DMS153 treated with DMSO at 0.1 percent for 48 hours (cell line): ENCODE data around the gene IDH3B.

Experiments
- DNase-seq: peaks from one replicate; lab custom pipeline; 2025; ENCODE audit not compliant: unreplicated experiment; lab: John Stamatoyannopoulos, UW

Gene IDH3B

DNA sequence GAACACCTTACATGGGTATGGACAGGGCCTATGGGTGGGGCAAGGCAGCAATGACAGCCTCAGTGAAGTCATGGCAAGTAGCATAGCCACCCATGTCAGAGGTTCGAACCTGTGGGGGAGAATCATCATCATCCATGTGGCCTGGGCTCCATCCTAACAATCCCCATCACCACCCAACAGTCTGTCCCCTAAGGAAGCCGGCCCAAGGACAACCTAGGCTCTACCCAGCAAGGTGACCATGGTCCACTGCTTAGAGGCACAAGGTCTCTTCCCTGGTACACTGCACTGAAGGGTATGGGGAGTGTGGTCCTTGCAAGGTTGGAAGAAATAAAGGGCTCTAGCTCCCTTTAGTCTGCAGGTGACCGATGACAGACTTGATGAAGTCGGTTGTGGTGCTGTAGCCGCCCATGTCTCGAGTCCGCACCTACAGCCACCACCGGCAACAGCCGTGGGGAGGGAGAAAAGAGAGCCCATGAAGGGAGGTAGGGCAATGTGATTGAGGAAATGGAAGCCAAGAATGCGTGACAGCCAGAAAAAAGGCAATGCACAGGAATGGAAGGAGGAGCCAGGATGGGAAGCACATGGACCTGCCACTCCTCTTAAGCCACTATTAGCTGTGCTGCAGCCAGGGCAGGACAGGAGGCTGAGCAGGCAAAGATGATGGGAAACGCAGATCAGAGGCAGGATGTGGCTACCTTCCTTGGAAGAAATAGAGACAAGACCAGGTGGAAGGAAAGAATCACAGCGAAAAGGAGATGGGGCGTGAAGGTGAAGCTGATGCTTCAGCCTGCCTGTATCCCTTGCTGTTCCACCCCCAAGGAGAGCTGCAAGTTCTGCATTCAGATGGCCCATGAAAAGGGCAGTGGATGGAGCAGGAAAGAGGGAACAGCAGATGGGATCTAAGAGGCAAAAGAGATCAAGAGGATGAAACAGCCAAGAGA, 5.3 kb downstream of the IDH3B start:
- no peak for DNase-seq

- no peak for DNase-seq
Observed at GRCh38 chr20:2657674-2658073, 6.3 kb downstream of the IDH3B start.

DNA sequence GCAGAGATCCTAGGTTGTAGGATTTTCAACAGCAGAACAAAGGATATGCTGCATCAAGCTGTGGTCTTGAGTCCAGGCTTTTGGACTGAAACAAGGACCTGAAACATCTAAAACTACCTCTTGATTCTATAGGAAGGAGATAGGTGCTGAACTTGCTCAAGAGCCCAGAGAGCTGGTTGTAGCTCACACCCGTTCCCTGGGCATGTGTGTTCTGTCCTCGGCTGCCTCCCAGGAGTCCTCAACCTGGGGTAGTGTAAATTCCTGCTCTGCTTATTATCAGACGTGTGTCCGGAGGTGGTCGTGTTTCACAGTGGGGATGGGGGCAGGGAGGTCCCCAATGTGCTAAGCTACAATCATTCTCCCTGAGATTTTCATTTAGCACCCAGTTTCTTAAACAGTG, 6.8 kb downstream of the IDH3B start:
- no peak for DNase-seq

GRCh38 chr20:2656471-2657117, 7.4 kb downstream of the IDH3B start:
- DNase-seq, result no peak

- DNase-seq, result no peak
Observed at GRCh38 chr20:2655331-2656116, 8.5 kb downstream of the IDH3B start.

DNA sequence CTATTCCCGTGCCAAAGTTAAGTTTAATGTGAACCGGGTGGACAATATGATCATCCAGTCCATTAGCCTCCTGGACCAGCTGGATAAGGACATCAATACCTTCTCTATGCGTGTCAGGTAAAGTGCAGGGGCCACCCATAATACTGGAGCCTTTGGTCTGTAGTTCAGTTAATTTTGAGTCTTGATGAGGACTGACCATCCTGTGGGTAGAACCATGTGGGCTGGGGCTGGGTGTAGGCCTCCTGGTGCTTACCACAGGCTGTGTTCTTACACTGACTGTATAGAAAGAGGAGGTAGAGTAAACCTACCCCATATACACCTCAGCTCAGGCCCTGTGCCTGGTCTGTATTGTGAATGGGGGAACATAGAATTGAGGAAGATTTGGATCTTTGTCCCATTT, 9.2 kb downstream of the IDH3B start:
- no peak for DNase-seq

- DNase-seq, result no peak
Observed at GRCh38 chr20:2654384-2654822, 9.6 kb downstream of the IDH3B start.

GRCh38 chr20:2653556-2654383, 10.2 kb downstream of the IDH3B start:
- no peak for DNase-seq

DNA sequence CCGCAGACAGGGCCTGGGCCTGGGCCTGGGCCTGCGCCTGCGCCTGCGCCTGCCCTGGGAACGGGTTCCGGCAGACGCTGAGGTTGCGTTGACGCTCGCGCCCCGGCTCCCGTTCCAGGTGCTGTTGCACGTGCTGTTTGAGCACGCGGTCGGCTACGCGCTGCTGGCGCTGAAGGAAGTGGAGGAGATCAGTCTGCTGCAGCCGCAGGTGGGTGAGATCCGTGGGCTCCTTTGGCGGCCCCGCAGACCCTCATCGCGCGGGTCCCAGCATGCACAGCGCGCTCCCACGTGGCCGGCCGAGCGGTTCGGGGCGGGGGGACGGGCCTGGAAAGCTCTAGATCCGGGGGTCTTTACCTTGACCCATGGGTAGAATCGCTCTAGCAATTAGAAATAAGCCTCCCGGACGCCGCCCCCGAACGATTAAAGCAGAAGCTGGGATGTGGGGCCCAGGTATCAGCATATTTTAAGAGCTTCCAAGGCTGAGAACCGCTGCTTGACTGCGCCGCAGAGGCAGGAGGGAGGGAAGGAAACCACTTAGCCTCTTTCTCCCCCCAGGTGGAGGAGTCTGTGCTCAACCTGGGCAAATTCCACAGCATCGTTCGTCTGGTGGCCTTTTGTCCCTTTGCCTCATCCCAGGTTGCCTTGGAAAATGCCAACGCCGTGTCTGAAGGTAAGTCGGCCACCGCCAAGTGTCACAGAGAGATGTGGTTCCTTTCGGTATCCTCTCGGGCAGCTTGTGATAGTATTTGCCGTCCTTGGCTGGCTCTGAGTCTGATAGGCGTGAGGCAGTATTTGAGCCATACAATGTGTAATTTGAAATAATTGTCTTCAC, 11.1 kb downstream of the IDH3B start:
- no peak for DNase-seq

- peak; percentile 78 for DNase-seq
Observed at GRCh38 chr20:2651772-2652723, 12.0 kb downstream of the IDH3B start, which contains the start of gene NOP56. NOP56 (plus strand) TSS chr20:2652632; CDS start chr20:2652661, 29 bp downstream.

DNA sequence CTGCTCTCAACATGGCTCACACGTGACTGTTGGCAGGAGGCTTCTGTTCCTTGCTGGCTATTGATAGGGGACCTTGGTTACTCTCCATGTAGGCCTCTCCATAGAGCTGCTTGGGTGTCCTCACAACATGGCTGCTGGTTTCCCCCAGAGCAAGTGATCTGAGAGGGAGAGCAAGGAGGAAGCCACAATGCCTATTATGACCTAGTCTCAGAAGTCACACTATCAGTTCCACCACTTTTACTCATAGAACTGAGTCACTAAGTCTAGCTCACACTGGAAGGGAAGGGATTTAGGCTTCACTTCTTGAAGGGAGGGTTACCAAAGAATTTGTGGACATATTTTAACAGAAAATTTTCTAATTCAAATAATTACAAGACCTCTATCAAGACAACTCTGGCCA, 20.3 kb downstream of the IDH3B start:
- DNase-seq, result no peak

DNA sequence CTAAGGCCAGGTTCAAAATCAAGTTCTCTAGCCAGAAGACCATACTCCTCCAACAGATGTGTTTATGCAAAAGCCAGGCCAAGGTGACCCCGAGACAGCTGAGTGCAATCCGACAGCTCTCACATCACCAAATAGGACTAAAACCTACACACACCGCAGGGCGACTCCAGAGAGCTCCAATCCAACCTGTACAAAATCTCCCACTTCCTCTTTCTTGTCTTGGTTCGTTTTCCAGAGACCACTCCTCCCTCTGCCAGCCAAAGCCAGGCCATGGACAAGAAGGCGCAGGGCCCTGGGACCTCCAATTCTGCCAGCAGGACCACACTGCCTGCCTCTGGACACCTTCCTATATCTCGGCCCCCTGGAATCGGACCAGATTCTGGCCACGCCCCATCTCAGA, 23.1 kb downstream of the IDH3B start:
- DNase-seq, result no peak

DNA sequence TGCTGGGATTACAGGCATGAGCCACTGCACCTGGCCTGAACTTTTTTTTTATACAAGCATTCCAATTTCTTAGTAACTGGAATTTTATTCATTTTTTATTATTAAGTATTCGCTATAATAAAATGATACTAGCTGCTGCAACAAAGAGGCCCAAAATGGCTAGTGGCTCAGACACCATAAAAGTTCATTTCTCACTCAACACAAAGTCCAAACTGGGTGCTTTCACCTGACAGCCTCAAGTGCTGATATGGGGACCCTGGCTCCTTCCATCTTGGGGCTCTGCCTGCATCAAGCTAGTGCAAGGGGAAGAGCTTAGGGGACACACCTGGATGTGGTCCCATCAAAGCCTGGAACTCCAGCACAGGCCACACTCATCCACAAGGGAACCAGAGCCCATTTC, 23.8 kb downstream of the IDH3B start:
- DNase-seq, result no peak

- DNase-seq, result no peak
Observed at GRCh38 chr20:2637246-2637645, 26.8 kb downstream of the IDH3B start.

- no peak for DNase-seq
Observed at GRCh38 chr20:2633381-2633780, 30.6 kb downstream of the IDH3B start.

GRCh38 chr20:2631228-2631627, 32.8 kb downstream of the IDH3B start:
- DNase-seq, result no peak

DNA sequence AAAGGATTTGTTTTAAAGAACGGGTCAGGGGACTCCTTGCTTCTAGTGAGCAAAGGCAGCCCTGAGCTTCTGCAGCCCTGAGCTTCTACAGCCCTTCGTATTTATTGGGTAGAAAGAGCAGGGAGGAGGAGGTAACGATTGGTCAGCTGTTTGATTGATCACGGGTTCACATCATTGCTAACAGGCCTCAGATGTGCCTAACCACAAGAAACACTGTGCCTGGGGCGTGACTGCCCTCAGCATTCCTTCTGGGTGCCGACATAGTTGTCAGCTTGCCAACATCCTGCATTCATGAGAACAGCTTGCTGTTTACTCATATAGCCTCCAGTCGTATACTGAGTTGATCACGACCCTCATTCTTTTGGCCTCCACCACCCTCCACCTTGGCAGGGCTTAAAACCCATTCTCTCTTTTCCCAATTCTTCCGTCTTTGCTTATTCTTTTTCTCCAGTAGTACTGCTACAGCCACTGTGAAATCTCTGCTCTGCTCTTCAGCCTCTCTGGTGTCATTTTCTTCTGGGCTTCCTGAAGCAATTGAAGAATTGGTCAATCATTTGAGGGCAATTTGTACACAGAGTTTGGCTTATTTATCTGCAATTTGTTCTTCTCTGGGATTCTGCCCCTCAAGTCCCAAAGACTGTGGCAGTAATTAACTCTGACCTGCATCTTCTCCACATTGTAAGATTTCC, 37.0 kb downstream of the IDH3B start:
- DNase-seq, result no peak

- DNase-seq, result no peak
Observed at GRCh38 chr20:2625062-2625461, 39.0 kb downstream of the IDH3B start.
